Measurements from ENCODE around the gene LGI4.

GRCh38 chr19:35086455-35086854 lies 48.4 kb downstream of the LGI4 start:
- no peak for TF ChIP-seq CTCF (IDR thresholded peaks at IDR 0.05; ENCODE audit: low read length)
- no peak for TF ChIP-seq EZH2 (optimal IDR thresholded peaks at IDR 0.05; ENCODE audit: low read depth, low read length)
- TF ChIP-seq EZH2phosphoT487 (IDR thresholded peaks at IDR 0.05; ENCODE audit: low read length), result no peak
